OCI-LY1 (cell line): Measurements from ENCODE around the gene KIFC3.

Experiments used
- H2AFZ ChIP-seq: fragments of 200-600 bp; sonication (generic), shearing (Covaris generic); 2 replicates; pipeline ENCODE4 v1.6.0; 2014; ENCODE audit warnings: antibody characterized with exemption, mild to moderate bottlenecking, low read length
- H3F3A ChIP-seq: fragments of 200-600 bp; sonication (generic), shearing (Covaris generic); 2 replicates; pipeline ENCODE4 v1.6.0; 2014; ENCODE audit warnings: mild to moderate bottlenecking, antibody characterized with exemption, low read length, moderate library complexity; ENCODE audit not compliant: insufficient read depth
- H3K27ac ChIP-seq: fragments of 200-600 bp; sonication (generic); 2 replicates; pipeline ENCODE4 v1.5.1; 2014; ENCODE audit warnings: low read length, mixed run types, mild to moderate bottlenecking, low read depth; ENCODE audit not compliant: poor library complexity, severe bottlenecking
- H3K27me3 ChIP-seq: fragments of 200-600 bp; sonication (generic); 2 replicates; pipeline ENCODE4 v1.6.0; 2014; ENCODE audit warnings: antibody characterized with exemption, mild to moderate bottlenecking, low read length, moderate library complexity; ENCODE audit not compliant: insufficient read depth
- H3K36me3 ChIP-seq: fragments of 200-600 bp; sonication (generic); 2 replicates; pipeline ENCODE4 v1.6.1; 2014; ENCODE audit warnings: mild to moderate bottlenecking, antibody characterized with exemption, low read length, moderate library complexity, mixed read lengths; ENCODE audit not compliant: insufficient read depth
- H3K4me1 ChIP-seq: fragments of 200-600 bp; sonication (generic); 2 replicates; pipeline ENCODE4 v1.5.1; 2014; ENCODE audit warnings: mild to moderate bottlenecking, low read length, moderate library complexity; ENCODE audit not compliant: insufficient read depth, severe bottlenecking
- H3K4me2 ChIP-seq: fragments of 200-600 bp; sonication (generic), shearing (Covaris generic); 2 replicates; pipeline ENCODE4 v1.6.1; 2014; ENCODE audit warnings: low read length
- H3K4me3 ChIP-seq: fragments of 200-600 bp; sonication (generic); 2 replicates; pipeline ENCODE4 v1.5.1; 2014; ENCODE audit warnings: low read length, low read depth, mild to moderate bottlenecking, mixed read lengths; ENCODE audit not compliant: poor library complexity, severe bottlenecking
- H3K79me2 ChIP-seq: fragments of 200-600 bp; shearing (Covaris generic); 2 replicates; pipeline ENCODE4 v1.6.1; 2016; ENCODE audit warnings: mixed run types, low read length, mixed read lengths; ENCODE audit not compliant: insufficient read depth
- H3K9ac ChIP-seq: fragments of 200-600 bp; sonication (generic), shearing (Covaris generic); 2 replicates; pipeline ENCODE4 v1.6.1; 2014; ENCODE audit warnings: mild to moderate bottlenecking, low read length, mixed read lengths
- H3K9me2 ChIP-seq: fragments of 200-600 bp; sonication (generic), shearing (Covaris generic); 2 replicates; pipeline ENCODE4 v1.6.1; 2014; ENCODE audit warnings: low read depth, mild to moderate bottlenecking, low read length, mixed read lengths
- H3K9me3 ChIP-seq: fragments of 200-600 bp; shearing (Covaris generic); 2 replicates; pipeline ENCODE4 v1.6.1; 2014; ENCODE audit warnings: low read length, mixed read lengths
- H4K20me1 ChIP-seq: fragments of 200-600 bp; sonication (generic), shearing (Covaris generic); 2 replicates; pipeline ENCODE4 v1.6.0; 2016; ENCODE audit warnings: mild to moderate bottlenecking, low read length; ENCODE audit not compliant: insufficient read depth
- CTCF ChIP-seq: fragments of 200-600 bp; sonication (generic), shearing (Covaris generic); IDR thresholded peaks from 2 replicates; pipeline ENCODE4 v1.5.1; 2017; ENCODE audit warnings: mild to moderate bottlenecking, antibody characterized with exemption, low read length, moderate library complexity, mixed read lengths
- EZH2 ChIP-seq: fragments of 200-600 bp; sonication (generic), shearing (Covaris generic); IDR thresholded peaks from 2 replicates; pipeline ENCODE4 v1.8.0; 2017; ENCODE audit warnings: borderline replicate concordance, mixed run types, mild to moderate bottlenecking, antibody characterized with exemption, low read length, moderate library complexity, mixed read lengths

KIFC3 gene

GRCh38 chr16:57743458-57743857 lies 58.8 kb downstream of the KIFC3 start:
- no peaks in the 10 kb centered on the region for H3K9me3 ChIP-seq
- H4K20me1 ChIP-seq, result no peaks in the 10 kb centered on the region
- no peak overlapping the region for H3K4me2 ChIP-seq
- no peak overlapping the region for H2AFZ ChIP-seq
- H3K79me2 ChIP-seq, result no peaks in the 10 kb centered on the region
- no peaks in the 10 kb centered on the region for H3F3A ChIP-seq
- H3K9me2 ChIP-seq, result no peaks in the 10 kb centered on the region
- H3K9ac ChIP-seq, result no peak overlapping the region
- H3K4me1 ChIP-seq, result no peaks in the 10 kb centered on the region
- H3K4me3 ChIP-seq, result no peak overlapping the region
- H3K27me3 ChIP-seq, result no peaks in the 10 kb centered on the region
- no peak for TF ChIP-seq CTCF
- no peak for TF ChIP-seq EZH2
- peaks cover 15% of the 10 kb centered on the region for H3K36me3 ChIP-seq
- H3K27ac ChIP-seq, result no peak overlapping the region

GRCh38 chr16:57742543-57742942 lies 59.7 kb downstream of the KIFC3 start:
- H3K27me3 ChIP-seq, result no peaks in the 10 kb centered on the region
- TF ChIP-seq CTCF, result no peak
- TF ChIP-seq EZH2, result no peak
- H3K4me3 ChIP-seq, result no peak overlapping the region
- H3K4me1 ChIP-seq, result no peaks in the 10 kb centered on the region
- H3K4me2 ChIP-seq, result no peak overlapping the region
- H3K27ac ChIP-seq, result no peak overlapping the region
- no peaks in the 10 kb centered on the region for H3K79me2 ChIP-seq
- H4K20me1 ChIP-seq, result no peaks in the 10 kb centered on the region
- H3K9me3 ChIP-seq, result no peaks in the 10 kb centered on the region
- H2AFZ ChIP-seq, result no peak overlapping the region
- H3K36me3 ChIP-seq, result peaks cover 12% of the 10 kb centered on the region
- no peak overlapping the region for H3K9ac ChIP-seq
- H3K9me2 ChIP-seq, result no peaks in the 10 kb centered on the region
- H3F3A ChIP-seq, result no peaks in the 10 kb centered on the region

- no peak for TF ChIP-seq EZH2
- no peak for TF ChIP-seq CTCF
- no peaks in the 10 kb centered on the region for H3K9me2 ChIP-seq
- H3K4me1 ChIP-seq, result peaks cover 4% of the 10 kb centered on the region
- H2AFZ ChIP-seq, result no peak overlapping the region
- H3K4me3 ChIP-seq, result no peak overlapping the region
- no peaks in the 10 kb centered on the region for H3K9me3 ChIP-seq
- no peaks in the 10 kb centered on the region for H3K79me2 ChIP-seq
- H3K4me2 ChIP-seq, result no peak overlapping the region
- H3K27ac ChIP-seq, result no peak overlapping the region
- H4K20me1 ChIP-seq, result no peaks in the 10 kb centered on the region
- no peaks in the 10 kb centered on the region for H3F3A ChIP-seq
- H3K36me3 ChIP-seq, result peaks cover 12% of the 10 kb centered on the region
- no peak overlapping the region for H3K9ac ChIP-seq
- no peaks in the 10 kb centered on the region for H3K27me3 ChIP-seq
Measured at GRCh38 chr16:57741660-57742191, 60.6 kb downstream of the KIFC3 start.
